PC-3 (cell line): ENCODE measurements around the gene RC3H1. TPM values are rescaled to one million over a fixed set of nuclear protein-coding genes. Genes with fewer than 3 reads are reported as not detected.

Source experiments
- ATAC-seq: fragments of 200-7000 bp; cut with Tn5 transposase; 2 replicates; pipeline ENCODE4 v1.9.1; 2020; ENCODE audit warnings: mild to moderate bottlenecking, moderate library complexity
- BruUV-seq: library from RNA; stranded (reverse); fragments of 400-500 nt; replicated peaks from 2 replicates; lab custom pipeline; 2021; lab: Mats Ljungman, UMichigan
- CTCF ChIA-PET: fragments of 300-600 bp; sonication (Branson Sonifier 250); formaldehyde crosslinking; loops from one replicate; lab custom pipeline; 2022; ENCODE audit warnings: antibody characterized with exemption; lab: Charles Lee
- POLR2A ChIA-PET: fragments of 300-600 bp; sonication (Branson Sonifier 250); formaldehyde crosslinking; loops from one replicate; lab custom pipeline; 2022; ENCODE audit warnings: antibody characterized with exemption; ENCODE audit not compliant: unreplicated experiment; lab: Charles Lee
- DNase-seq: peaks from one replicate; pipeline ENCODE4 v3.0.0-alpha.2; 2015
- H2AFZ ChIP-seq: fragments of 300-600 bp; sonication (generic); 2 replicates; pipeline ENCODE4 v1.6.0; 2016; ENCODE audit warnings: antibody characterized with exemption, low read length
- H3F3A ChIP-seq: fragments of 300-600 bp; sonication (generic); one replicate; pipeline ENCODE4 v1.6.0; 2017; ENCODE audit warnings: antibody characterized with exemption, low read length, control low read depth, mild to moderate bottlenecking; ENCODE audit not compliant: unreplicated experiment
- H3K27ac ChIP-seq: fragments of 300-600 bp; sonication (generic); 2 replicates; pipeline ENCODE4 v1.5.1; 2016; ENCODE audit warnings: mild to moderate bottlenecking, low read length
- H3K27me3 ChIP-seq: fragments of 300-600 bp; sonication (generic); 2 replicates; pipeline ENCODE4 v1.6.1; 2016; ENCODE audit warnings: low read length, mixed read lengths
- H3K36me3 ChIP-seq: fragments of 300-600 bp; sonication (generic); 2 replicates; pipeline ENCODE4 v1.6.1; 2016; ENCODE audit warnings: low read depth, mixed run types, low read length, mixed read lengths
- H3K4me1 ChIP-seq: fragments of 300-600 bp; sonication (generic); 2 replicates; pipeline ENCODE4 v1.5.1; 2016; ENCODE audit warnings: low read length; ENCODE audit not compliant: insufficient read depth
- H3K4me2 ChIP-seq: fragments of 300-600 bp; sonication (generic); 2 replicates; pipeline ENCODE4 v1.6.0; 2016; ENCODE audit warnings: low read length
- H3K4me3 ChIP-seq: fragments of 300-600 bp; sonication (generic); 2 replicates; pipeline ENCODE4 v1.5.1; 2016; ENCODE audit warnings: mild to moderate bottlenecking, low read length, mixed read lengths
- H3K79me2 ChIP-seq: fragments of 300-600 bp; sonication (generic); 2 replicates; pipeline ENCODE4 v1.6.1; 2017; ENCODE audit warnings: low read length, mixed read lengths
- H3K9ac ChIP-seq: fragments of 300-600 bp; sonication (generic); 2 replicates; pipeline ENCODE4 v1.6.0; 2016; ENCODE audit warnings: mild to moderate bottlenecking, low read length
- H3K9me2 ChIP-seq: fragments of 300-600 bp; sonication (generic); replicated peaks from 2 replicates; pipeline ENCODE4 v1.6.1; 2016; ENCODE audit warnings: mixed run types, low read length, mixed read lengths
- H3K9me3 ChIP-seq: fragments of 300-600 bp; sonication (generic); 2 replicates; pipeline ENCODE4 v1.6.1; 2016; ENCODE audit warnings: low read length, mixed read lengths
- H4K20me1 ChIP-seq: fragments of 300-600 bp; sonication (generic); 2 replicates; pipeline ENCODE4 v1.6.1; 2016; ENCODE audit warnings: low read length, mixed read lengths
- EZH2 ChIP-seq: fragments of 300-600 bp; sonication (generic); IDR thresholded peaks from one replicate; pipeline ENCODE4 v1.6.1; 2017; ENCODE audit warnings: antibody characterized with exemption, mild to moderate bottlenecking, low read length; ENCODE audit not compliant: unreplicated experiment
- EZH2phosphoT487 ChIP-seq: fragments of 300-600 bp; sonication (generic); IDR thresholded peaks from 2 replicates; pipeline ENCODE4 v1.6.1; 2018; ENCODE audit warnings: mild to moderate bottlenecking, antibody characterized with exemption, low read length, borderline replicate concordance
- intact Hi-C: fragments of 100-400 bp; cut with micrococcal nuclease; formaldehyde crosslinking; loops from 2 replicates; pipeline ENCODE4 v1.9.0; 2023
- total RNA-seq: library from RNA; depleted of rRNA; stranded (reverse); fragments of >200 nt; gene quantifications from 2 replicates; pipeline ENCODE4 v1.2.3, GENCODE V29; 2014
- TF ChIP-seq, protein P1 (sequence below): fragments of 300-600 bp; sonication (generic); conservative IDR thresholded peaks from 2 replicates; pipeline ENCODE4 v1.5.1; 2017; ENCODE audit warnings: antibody characterized with exemption, low read depth, mild to moderate bottlenecking, low read length

The RC3H1 gene
- total RNA-seq, 1 experiment from 2014 or later = 7.5 TPM

DNA sequence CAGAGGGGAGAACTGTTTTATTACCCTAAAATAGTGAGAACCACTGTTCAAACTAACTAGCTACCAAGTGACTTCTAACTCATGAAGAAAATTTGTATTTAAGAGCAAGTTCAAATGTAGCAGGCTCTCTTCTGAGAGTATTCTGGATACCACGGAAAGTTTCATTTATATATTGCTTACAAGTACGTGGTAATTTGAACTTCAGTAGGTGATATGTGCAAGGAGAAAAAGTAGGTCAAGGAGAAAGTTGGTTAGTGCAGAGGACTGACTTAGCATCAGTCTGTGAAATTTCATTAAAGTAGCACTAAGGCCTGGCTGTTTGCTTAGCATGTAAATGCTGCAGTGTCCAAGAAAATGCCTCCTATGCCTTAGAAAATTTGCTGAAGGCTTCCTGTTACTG, 121.7 kb downstream of the RC3H1 start:
- ATAC-seq = no peak
- intact Hi-C loops = no loop called here
- no peak overlapping the region for H3K9ac ChIP-seq
- H3K4me1 ChIP-seq = no peaks in the 10 kb centered on the region
- H4K20me1 ChIP-seq = no peaks in the 10 kb centered on the region
- H2AFZ ChIP-seq = no peak overlapping the region
- H3K27ac ChIP-seq = no peak overlapping the region
- BruUV-seq = no TSS peak
- no peaks in the 10 kb centered on the region for H3F3A ChIP-seq
- no peaks in the 10 kb centered on the region for H3K36me3 ChIP-seq
- H3K4me2 ChIP-seq = no peak overlapping the region
- CTCF ChIA-PET = no interaction called here
- DNase-seq = no peak
- H3K9me3 ChIP-seq = no peaks in the 10 kb centered on the region
- TF ChIP-seq, protein P1, sequence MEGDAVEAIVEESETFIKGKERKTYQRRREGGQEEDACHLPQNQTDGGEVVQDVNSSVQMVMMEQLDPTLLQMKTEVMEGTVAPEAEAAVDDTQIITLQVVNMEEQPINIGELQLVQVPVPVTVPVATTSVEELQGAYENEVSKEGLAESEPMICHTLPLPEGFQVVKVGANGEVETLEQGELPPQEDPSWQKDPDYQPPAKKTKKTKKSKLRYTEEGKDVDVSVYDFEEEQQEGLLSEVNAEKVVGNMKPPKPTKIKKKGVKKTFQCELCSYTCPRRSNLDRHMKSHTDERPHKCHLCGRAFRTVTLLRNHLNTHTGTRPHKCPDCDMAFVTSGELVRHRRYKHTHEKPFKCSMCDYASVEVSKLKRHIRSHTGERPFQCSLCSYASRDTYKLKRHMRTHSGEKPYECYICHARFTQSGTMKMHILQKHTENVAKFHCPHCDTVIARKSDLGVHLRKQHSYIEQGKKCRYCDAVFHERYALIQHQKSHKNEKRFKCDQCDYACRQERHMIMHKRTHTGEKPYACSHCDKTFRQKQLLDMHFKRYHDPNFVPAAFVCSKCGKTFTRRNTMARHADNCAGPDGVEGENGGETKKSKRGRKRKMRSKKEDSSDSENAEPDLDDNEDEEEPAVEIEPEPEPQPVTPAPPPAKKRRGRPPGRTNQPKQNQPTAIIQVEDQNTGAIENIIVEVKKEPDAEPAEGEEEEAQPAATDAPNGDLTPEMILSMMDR = no peak
- TF ChIP-seq EZH2phosphoT487 (no peak), EZH2 (no peak)
- H3K4me3 ChIP-seq = no peak overlapping the region
- POLR2A ChIA-PET = no interaction called here
- no peaks in the 10 kb centered on the region for H3K9me2 ChIP-seq
- no peaks in the 10 kb centered on the region for H3K79me2 ChIP-seq
- H3K27me3 ChIP-seq = no peaks in the 10 kb centered on the region

DNA sequence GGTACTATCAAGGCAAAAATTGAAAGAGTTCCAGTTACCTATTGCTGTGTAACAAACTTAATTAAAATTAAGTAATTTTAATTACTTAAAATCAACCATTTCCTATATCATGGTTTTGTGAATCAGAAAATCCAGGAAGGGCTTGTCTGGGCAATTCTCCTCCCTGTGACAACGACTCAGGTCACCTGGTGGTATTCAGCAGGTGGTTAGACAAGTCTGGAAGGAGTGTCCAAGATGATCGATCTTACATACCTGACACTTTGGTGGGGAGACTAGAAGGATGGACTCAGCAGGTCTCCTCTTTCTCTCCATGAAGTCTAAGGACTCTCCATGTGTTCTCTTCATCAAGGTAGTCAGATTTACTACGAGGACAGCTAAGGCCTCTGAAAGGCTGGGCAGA, 128.0 kb downstream of the RC3H1 start:
- H3K79me2 ChIP-seq = no peaks in the 10 kb centered on the region
- no peaks in the 10 kb centered on the region for H3F3A ChIP-seq
- intact Hi-C loops = no loop called here
- no peaks in the 10 kb centered on the region for H4K20me1 ChIP-seq
- H3K9me3 ChIP-seq = no peaks in the 10 kb centered on the region
- H3K4me2 ChIP-seq = no peak overlapping the region
- H3K36me3 ChIP-seq = no peaks in the 10 kb centered on the region
- TF ChIP-seq, protein P1 = no peak
- TF ChIP-seq EZH2 (no peak), EZH2phosphoT487 (no peak)
- no peaks in the 10 kb centered on the region for H3K27me3 ChIP-seq
- no peak overlapping the region for H3K4me3 ChIP-seq
- H2AFZ ChIP-seq = no peak overlapping the region
- H3K27ac ChIP-seq = no peak overlapping the region
- POLR2A ChIA-PET = no interaction called here
- CTCF ChIA-PET = no interaction called here
- no TSS peak for BruUV-seq
- H3K4me1 ChIP-seq = no peaks in the 10 kb centered on the region
- ATAC-seq = no peak
- DNase-seq = no peak
- no peak overlapping the region for H3K9ac ChIP-seq
- no peaks in the 10 kb centered on the region for H3K9me2 ChIP-seq

DNA sequence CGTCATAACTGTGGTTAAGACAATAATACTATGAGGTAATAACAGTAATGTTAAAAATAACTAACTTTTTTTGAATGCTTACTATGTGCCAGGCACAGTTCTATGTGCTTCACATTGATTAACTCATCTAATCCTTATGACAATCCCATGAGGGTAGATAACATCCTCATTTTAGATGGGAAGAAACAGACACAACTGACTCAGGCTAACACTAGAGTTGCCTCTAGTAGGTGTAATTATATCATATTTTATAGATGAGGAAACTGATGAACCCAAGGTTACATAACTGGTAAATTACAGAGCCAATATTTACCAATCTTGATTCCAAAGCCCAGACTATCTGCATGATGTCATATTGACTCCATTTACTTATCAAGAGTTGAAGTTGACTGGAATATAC, 128.5 kb downstream of the RC3H1 start:
- Histone ChIP-seq H4K20me1 (no peaks in the 10 kb centered on the region), H3K9ac (no peak overlapping the region), H3K27me3 (no peaks in the 10 kb centered on the region), H2AFZ (no peak overlapping the region), H3K9me3 (no peaks in the 10 kb centered on the region), H3F3A (no peaks in the 10 kb centered on the region), H3K4me2 (no peak overlapping the region), H3K79me2 (no peaks in the 10 kb centered on the region), H3K9me2 (no peaks in the 10 kb centered on the region), H3K36me3 (no peaks in the 10 kb centered on the region), H3K4me3 (no peak overlapping the region), H3K4me1 (no peaks in the 10 kb centered on the region), H3K27ac (no peak overlapping the region)
- DNase-seq = no peak
- BruUV-seq = no TSS peak
- POLR2A ChIA-PET = no interaction called here
- CTCF ChIA-PET = no interaction called here
- no peak for ATAC-seq
- intact Hi-C loops = no loop called here
- TF ChIP-seq, protein P1 = no peak
- TF ChIP-seq EZH2phosphoT487 (no peak), EZH2 (no peak)
